Skeletal muscle tissue (tissue), 4 donors: Measurements from ENCODE around the gene CDKAL1. TPM values are rescaled to one million over a fixed set of nuclear protein-coding genes. Genes with fewer than 3 reads are reported as not detected.

Experiments used
- H3K27ac ChIP-seq: one replicate; pipeline ENCODE4 v1.7.0; 2013; ENCODE audit warnings: mild to moderate bottlenecking, low read depth, low read length, inconsistent platforms
- H3K27me3 ChIP-seq, 3 donors: one replicate each; pipeline ENCODE4 v1.7.0; 2013; ENCODE audit warnings: low read length in 3 of 3; ENCODE audit not compliant: control insufficient read depth in 3 of 3, insufficient read depth in 3 of 3
- H3K36me3 ChIP-seq, 3 donors: one replicate each; pipeline ENCODE4 v1.7.0; 2013; ENCODE audit warnings: low read length in 3 of 3; ENCODE audit not compliant: control insufficient read depth in 3 of 3, insufficient read depth in 3 of 3
- H3K4me1 ChIP-seq, 3 donors: one replicate each; pipeline ENCODE4 v1.7.0; 2013; ENCODE audit warnings: low read length in 3 of 3, mild to moderate bottlenecking in 3 of 3; ENCODE audit not compliant: control insufficient read depth in 3 of 3, insufficient read depth in 3 of 3
- H3K4me3 ChIP-seq, 3 donors: one replicate each; pipeline ENCODE4 v1.7.0; 2013; ENCODE audit warnings: low read length in 3 of 3
- H3K9ac ChIP-seq, 3 donors: one replicate each; pipeline ENCODE4 v1.7.0; 2013; ENCODE audit warnings: low read length in 3 of 3, mild to moderate bottlenecking in 3 of 3, moderate library complexity in 2 of 3, low read depth in 1 of 3
- H3K9me3 ChIP-seq, 3 donors: one replicate each; pipeline ENCODE4 v1.7.0; 2013; ENCODE audit warnings: low read length in 3 of 3; ENCODE audit not compliant: control insufficient read depth in 3 of 3
- total RNA-seq: library from RNA; depleted of rRNA; stranded (reverse); fragments of >200 nt; gene quantifications from one replicate; pipeline ENCODE4 v1.2.3, GENCODE V29; 2014
- donor health status: Osteomylitis.

CDKAL1 gene
- total RNA-seq, 1 donor from 2014 or later = 42.8 TPM

DNA sequence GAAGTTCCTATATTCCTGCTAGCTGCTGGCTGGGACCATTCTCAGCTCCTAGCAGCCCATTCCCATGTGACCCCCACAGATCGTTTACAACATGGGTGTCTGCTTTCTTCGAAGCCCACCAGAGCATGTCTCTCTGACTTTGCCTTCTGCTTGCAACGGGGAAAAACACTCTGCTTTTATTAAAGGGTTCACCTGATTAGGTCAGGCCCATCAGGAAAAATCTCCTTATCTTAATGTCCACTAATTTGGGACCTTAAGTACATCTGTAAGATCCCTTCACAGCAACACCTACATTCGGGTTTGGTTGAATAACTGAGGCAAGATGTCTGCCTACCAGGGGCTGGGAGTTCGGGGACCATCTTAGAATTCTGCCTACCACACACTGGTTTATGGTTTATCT lies 496.9 kb downstream of the CDKAL1 start:
- no peaks in the 10 kb centered on the region for H3K36me3 ChIP-seq
- no peaks in the 10 kb centered on the region for H3K9me3 ChIP-seq
- H3K27me3 ChIP-seq = no peaks in the 10 kb centered on the region
- H3K4me1 ChIP-seq = peaks cover 0 to 9% (median 0%) of the 10 kb centered on the region in 3 donors
- no peak overlapping the region for H3K4me3 ChIP-seq
- no peak overlapping the region for H3K27ac ChIP-seq
- no peak overlapping the region for H3K9ac ChIP-seq

DNA sequence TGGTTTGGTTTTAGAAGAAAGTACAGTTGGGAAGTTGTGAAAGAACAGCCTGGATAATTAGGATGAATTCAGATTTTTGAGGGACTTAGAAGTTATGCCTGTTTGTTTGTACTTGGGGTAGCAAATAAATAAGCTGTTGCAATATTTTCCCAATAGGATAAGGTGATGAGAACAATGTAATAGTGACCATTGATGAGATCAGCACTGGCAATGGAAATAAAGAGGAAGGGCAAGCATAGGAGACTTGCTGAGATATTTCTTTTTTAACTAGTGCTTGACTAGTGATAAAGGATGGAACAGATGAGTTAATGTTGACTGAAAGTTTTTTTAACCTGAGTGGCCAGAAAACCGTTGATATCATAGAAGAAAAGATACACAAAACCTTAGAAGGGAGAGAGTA lies 498.8 kb downstream of the CDKAL1 start:
- H3K4me1 ChIP-seq = peaks cover 0 to 9% (median 0%) of the 10 kb centered on the region in 3 donors
- H3K27me3 ChIP-seq = no peaks in the 10 kb centered on the region
- H3K36me3 ChIP-seq = no peaks in the 10 kb centered on the region
- H3K27ac ChIP-seq = peak overlapping the region; percentile 57
- no peak overlapping the region for H3K4me3 ChIP-seq
- no peaks in the 10 kb centered on the region for H3K9me3 ChIP-seq
- no peak overlapping the region for H3K9ac ChIP-seq

- Histone ChIP-seq H3K27ac (peak overlapping the region; percentile 57), H3K9me3 (no peaks in the 10 kb centered on the region), H3K36me3 (no peaks in the 10 kb centered on the region), H3K27me3 (no peaks in the 10 kb centered on the region), H3K4me3 (no peak overlapping the region), H3K9ac (no peak overlapping the region), H3K4me1 (peaks cover 0 to 9% (median 0%) of the 10 kb centered on the region in 3 donors)
These were observed 499.3 kb downstream of the CDKAL1 start for GRCh38 chr6:21033575-21034026.

DNA sequence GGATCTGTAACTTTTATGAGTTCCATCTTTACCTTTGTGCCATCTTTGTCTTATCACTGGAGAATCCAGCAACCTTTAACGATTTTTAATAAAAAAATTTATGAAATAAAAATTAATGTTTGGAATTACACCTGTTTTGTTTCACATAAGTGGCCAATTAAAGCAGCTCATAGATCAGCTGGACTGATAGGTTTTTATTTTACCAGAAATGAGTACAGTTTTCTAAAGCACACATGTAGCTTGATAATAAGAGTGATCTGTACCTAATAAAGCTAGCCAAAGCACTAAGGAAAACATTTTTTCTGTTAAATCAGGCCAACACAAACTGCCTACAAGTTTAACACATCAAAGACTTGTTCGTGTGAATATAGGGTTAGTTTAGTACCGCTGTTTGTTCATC lies 500.1 kb downstream of the CDKAL1 start:
- Histone ChIP-seq H3K4me3 (no peak overlapping the region), H3K27ac (no peak overlapping the region)

GRCh38 chr6:21037453-21037852 lies 503.2 kb downstream of the CDKAL1 start:
- Histone ChIP-seq H3K4me3 (no peak overlapping the region), H3K36me3 (no peaks in the 10 kb centered on the region), H3K9ac (no peak overlapping the region), H3K4me1 (peaks cover 0 to 9% (median 0%) of the 10 kb centered on the region in 3 donors), H3K27ac (no peak overlapping the region), H3K27me3 (no peaks in the 10 kb centered on the region), H3K9me3 (no peaks in the 10 kb centered on the region)

More for the DNA sequence above, 500.1 kb downstream of the CDKAL1 start:
- Histone ChIP-seq H3K4me1 (peaks cover 0 to 9% (median 0%) of the 10 kb centered on the region in 3 donors), H3K9me3 (no peaks in the 10 kb centered on the region), H3K9ac (no peak overlapping the region), H3K27me3 (no peaks in the 10 kb centered on the region), H3K36me3 (no peaks in the 10 kb centered on the region)

DNA sequence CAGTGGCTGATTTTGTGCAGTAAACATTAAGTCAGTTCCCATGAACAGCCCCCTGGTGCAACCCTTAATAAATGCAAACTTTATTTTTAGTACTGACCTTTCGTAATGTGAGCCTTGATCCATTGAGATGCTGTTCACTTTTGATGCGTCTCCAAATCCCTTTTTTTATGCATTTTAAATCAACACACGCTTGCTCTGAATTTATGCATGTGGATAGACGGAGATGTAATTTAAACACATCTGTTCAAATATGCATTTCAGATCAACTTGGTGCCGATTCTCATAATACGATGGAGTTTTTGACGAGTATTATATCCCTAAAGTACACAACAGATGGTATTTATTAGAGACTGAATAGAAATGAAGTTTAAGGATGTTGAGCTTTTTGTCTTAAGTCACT lies 505.7 kb downstream of the CDKAL1 start:
- H3K4me1 ChIP-seq = peaks cover 0 to 2% (median 0%) of the 10 kb centered on the region in 3 donors
- no peaks in the 10 kb centered on the region for H3K27me3 ChIP-seq
- peak overlapping the region in 1 of 3 donors; percentile 2 for H3K4me3 ChIP-seq
- no peak overlapping the region for H3K27ac ChIP-seq
- no peak overlapping the region for H3K9ac ChIP-seq
- H3K36me3 ChIP-seq = no peaks in the 10 kb centered on the region
- H3K9me3 ChIP-seq = no peaks in the 10 kb centered on the region

GRCh38 chr6:21045135-21045700 lies 511.0 kb downstream of the CDKAL1 start:
- Histone ChIP-seq H3K27me3 (no peaks in the 10 kb centered on the region), H3K4me3 (no peak overlapping the region), H3K27ac (no peak overlapping the region), H3K36me3 (no peaks in the 10 kb centered on the region), H3K4me1 (peaks cover 0 to 3% (median 0%) of the 10 kb centered on the region in 3 donors), H3K9ac (no peak overlapping the region), H3K9me3 (no peaks in the 10 kb centered on the region)

GRCh38 chr6:21046276-21046675 lies 512.0 kb downstream of the CDKAL1 start:
- Histone ChIP-seq H3K4me1 (peaks cover 0 to 3% (median 0%) of the 10 kb centered on the region in 3 donors), H3K9ac (no peak overlapping the region), H3K9me3 (no peaks in the 10 kb centered on the region), H3K4me3 (no peak overlapping the region), H3K27me3 (no peaks in the 10 kb centered on the region), H3K36me3 (no peaks in the 10 kb centered on the region), H3K27ac (no peak overlapping the region)

DNA sequence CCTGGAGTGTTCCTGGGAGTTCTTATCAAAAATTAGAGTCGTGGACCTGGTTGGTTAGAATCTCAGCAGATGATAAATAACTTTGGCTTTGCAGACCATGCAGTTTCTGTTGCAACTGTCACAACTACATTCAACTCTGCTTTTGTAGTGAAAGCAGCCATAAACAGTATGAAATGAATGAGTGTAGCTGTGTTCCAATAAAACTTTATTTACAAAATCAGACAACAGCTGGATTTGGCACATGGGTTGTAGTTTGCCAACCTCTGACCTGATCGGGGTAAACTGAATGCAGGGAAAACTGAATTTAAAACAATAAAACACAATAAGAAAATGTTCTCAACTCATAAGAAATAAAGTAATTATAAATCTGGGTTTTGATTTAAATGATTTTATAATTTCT lies 513.8 kb downstream of the CDKAL1 start:
- no peaks in the 10 kb centered on the region for H3K36me3 ChIP-seq
- no peaks in the 10 kb centered on the region for H3K9me3 ChIP-seq
- H3K27me3 ChIP-seq = no peaks in the 10 kb centered on the region
- H3K27ac ChIP-seq = no peak overlapping the region
- peaks cover 0 to 3% (median 0%) of the 10 kb centered on the region in 3 donors for H3K4me1 ChIP-seq
- H3K4me3 ChIP-seq = no peak overlapping the region
- no peak overlapping the region for H3K9ac ChIP-seq

DNA sequence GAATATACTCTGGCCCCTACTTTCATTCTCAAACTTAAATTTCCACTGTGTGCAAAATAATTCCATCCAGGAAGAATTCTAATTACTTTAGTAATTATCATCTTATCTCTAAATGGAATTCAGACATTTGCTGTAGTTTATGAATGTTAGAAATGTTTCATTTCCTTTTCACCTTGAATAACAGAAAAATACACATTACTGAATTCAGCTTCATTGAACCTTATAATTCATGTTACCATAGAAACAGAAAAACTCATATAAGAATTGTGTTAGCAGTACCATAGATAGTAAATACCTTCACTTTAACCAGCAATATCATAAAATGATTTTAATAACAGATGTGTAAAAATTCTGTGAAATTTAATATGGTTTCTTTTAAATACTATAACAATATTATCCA lies 514.9 kb downstream of the CDKAL1 start:
- Histone ChIP-seq H3K9me3 (no peaks in the 10 kb centered on the region), H3K27ac (no peak overlapping the region), H3K27me3 (no peaks in the 10 kb centered on the region), H3K4me1 (peaks cover 0 to 3% (median 0%) of the 10 kb centered on the region in 3 donors), H3K4me3 (no peak overlapping the region), H3K9ac (no peak overlapping the region), H3K36me3 (no peaks in the 10 kb centered on the region)
